HL-60 (cell line): Measurements from ENCODE around the gene RIPK4.

Experiments used
- DNase-seq, 2 experiments: peaks; one replicate each; pipeline ENCODE4 v3.0.0-alpha.2; 2010 to 2020; ENCODE audit warnings: low read depth in 1 of 2, low spot score in 1 of 2
- H3K27ac ChIP-seq: fragments of 250-450 bp; sonication (Bioruptor Pico); replicated peaks from 2 replicates; pipeline ENCODE4 v1.5.1; 2020; ENCODE audit warnings: mild to moderate bottlenecking, moderate library complexity
- H3K27me3 ChIP-seq: fragments of 250-450 bp; sonication (Bioruptor Pico); 2 replicates; pipeline ENCODE4 v1.5.1; 2021; ENCODE audit warnings: mild to moderate bottlenecking, moderate library complexity; ENCODE audit not compliant: insufficient read depth, poor library complexity, severe bottlenecking
- H3K4me3 ChIP-seq: replicated peaks from 2 replicates; pipeline ENCODE4 v1.5.1; 2011; ENCODE audit warnings: mild to moderate bottlenecking, control low read depth, low read length; ENCODE audit not compliant: insufficient read depth
- GABPA ChIP-seq: IDR thresholded peaks from 2 replicates; pipeline ENCODE4 v1.6.1; 2012; ENCODE audit warnings: low read depth
- POLR2AphosphoS5 ChIP-seq: IDR thresholded peaks from 2 replicates; pipeline ENCODE4 v1.6.1; 2012; ENCODE audit warnings: low read depth
- REST ChIP-seq: IDR thresholded peaks from 2 replicates; pipeline ENCODE4 v1.6.1; 2012; ENCODE audit warnings: low read depth; ENCODE audit not compliant: insufficient replicate concordance
- SPI1 ChIP-seq: IDR thresholded peaks from 2 replicates; pipeline ENCODE4 v1.6.1; 2012; ENCODE audit warnings: low read depth, mild to moderate bottlenecking, borderline replicate concordance
- TF ChIP-seq, protein P1 (sequence below): IDR thresholded peaks from one replicate; pipeline ENCODE4 v1.5.1; 2011; ENCODE audit warnings: low read length, control low read depth, inconsistent platforms; ENCODE audit not compliant: insufficient read depth

The RIPK4 gene

GRCh38 chr21:41733951-41734689 is 32.7 kb downstream of the RIPK4 start:
- no peak for DNase-seq
- TF ChIP-seq GABPA = no peak
- TF ChIP-seq, protein P1, sequence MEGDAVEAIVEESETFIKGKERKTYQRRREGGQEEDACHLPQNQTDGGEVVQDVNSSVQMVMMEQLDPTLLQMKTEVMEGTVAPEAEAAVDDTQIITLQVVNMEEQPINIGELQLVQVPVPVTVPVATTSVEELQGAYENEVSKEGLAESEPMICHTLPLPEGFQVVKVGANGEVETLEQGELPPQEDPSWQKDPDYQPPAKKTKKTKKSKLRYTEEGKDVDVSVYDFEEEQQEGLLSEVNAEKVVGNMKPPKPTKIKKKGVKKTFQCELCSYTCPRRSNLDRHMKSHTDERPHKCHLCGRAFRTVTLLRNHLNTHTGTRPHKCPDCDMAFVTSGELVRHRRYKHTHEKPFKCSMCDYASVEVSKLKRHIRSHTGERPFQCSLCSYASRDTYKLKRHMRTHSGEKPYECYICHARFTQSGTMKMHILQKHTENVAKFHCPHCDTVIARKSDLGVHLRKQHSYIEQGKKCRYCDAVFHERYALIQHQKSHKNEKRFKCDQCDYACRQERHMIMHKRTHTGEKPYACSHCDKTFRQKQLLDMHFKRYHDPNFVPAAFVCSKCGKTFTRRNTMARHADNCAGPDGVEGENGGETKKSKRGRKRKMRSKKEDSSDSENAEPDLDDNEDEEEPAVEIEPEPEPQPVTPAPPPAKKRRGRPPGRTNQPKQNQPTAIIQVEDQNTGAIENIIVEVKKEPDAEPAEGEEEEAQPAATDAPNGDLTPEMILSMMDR = no peak
- no peak overlapping the region for H3K27ac ChIP-seq
- peaks cover 6% of the 10 kb centered on the region for H3K27me3 ChIP-seq
- H3K4me3 ChIP-seq = no peak overlapping the region

DNA sequence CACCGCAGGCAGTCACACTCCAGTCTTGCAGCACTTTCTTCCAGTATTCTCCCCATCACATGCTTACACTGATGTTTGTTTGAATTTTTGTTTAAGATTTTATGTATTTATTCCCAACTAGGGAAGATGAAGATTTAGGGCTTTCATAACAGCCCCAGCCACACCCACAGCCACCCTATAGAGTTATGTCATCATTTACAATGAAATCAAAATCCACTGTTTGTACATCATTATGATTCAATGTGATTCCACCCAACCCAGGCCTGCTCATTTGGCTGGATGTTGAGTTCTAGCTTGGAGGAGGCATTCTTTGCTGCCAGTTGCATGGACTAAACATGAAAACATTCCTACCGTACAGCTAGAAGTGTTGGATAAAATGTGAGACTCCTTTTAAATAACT is 35.8 kb downstream of the RIPK4 start:
- peaks cover 10% of the 10 kb centered on the region for H3K27me3 ChIP-seq
- no peak for DNase-seq
- H3K27ac ChIP-seq = no peak overlapping the region
- no peak overlapping the region for H3K4me3 ChIP-seq
- TF ChIP-seq POLR2AphosphoS5 (no peak), REST (no peak), GABPA (no peak), SPI1 (no peak)
- TF ChIP-seq, protein P1 = no peak

DNA sequence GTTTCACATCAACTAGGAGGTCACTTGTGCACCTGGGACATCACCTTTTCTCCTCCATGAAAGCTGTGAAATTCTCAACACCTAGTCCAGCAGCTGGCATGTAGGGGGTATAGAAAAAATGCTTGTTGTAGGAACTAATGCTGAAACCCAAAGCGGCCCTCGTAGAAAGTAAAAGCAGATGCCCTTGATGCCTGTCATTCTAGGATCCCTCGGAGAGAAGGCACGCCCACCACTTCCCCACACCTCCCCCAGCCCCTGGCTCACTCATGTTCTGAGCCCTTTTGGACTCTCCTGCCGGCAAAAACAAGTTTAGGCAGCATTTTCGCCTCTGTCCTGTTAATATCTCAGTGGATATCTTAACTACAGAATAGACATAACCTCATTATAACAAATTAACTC is 36.5 kb downstream of the RIPK4 start:
- peaks cover 17% of the 10 kb centered on the region for H3K27me3 ChIP-seq
- no peak overlapping the region for H3K4me3 ChIP-seq
- TF ChIP-seq REST (no peak), SPI1 (no peak), POLR2AphosphoS5 (no peak), GABPA (no peak)
- TF ChIP-seq, protein P1 = no peak
- DNase-seq = no peak
- no peak overlapping the region for H3K27ac ChIP-seq
